ENCODE results near the gene TMEM9. TPM values are rescaled to one million over a fixed set of nuclear protein-coding genes. Genes with fewer than 3 reads are reported as not detected.

Gene TMEM9
- total and polyA plus RNA-seq, 9 of the 15 experiments (the other 6 are each of a cell fraction or from before 2014, with no cell fraction given), result 30.4 to 107 (median 67.6) TPM

- intact Hi-C loops (cut with micrococcal nuclease), result no loop called here
- TF ChIP-seq RCOR1 (IDR thresholded peaks at IDR 0.05; ENCODE audit: borderline replicate concordance in 1 of 2, low read depth in 2 of 2, low read length in 2 of 2), result peak in 1 of 2 experiments; percentile 60; a peak in 1 of 4 replicates
- TF ChIP-seq, protein P1, sequence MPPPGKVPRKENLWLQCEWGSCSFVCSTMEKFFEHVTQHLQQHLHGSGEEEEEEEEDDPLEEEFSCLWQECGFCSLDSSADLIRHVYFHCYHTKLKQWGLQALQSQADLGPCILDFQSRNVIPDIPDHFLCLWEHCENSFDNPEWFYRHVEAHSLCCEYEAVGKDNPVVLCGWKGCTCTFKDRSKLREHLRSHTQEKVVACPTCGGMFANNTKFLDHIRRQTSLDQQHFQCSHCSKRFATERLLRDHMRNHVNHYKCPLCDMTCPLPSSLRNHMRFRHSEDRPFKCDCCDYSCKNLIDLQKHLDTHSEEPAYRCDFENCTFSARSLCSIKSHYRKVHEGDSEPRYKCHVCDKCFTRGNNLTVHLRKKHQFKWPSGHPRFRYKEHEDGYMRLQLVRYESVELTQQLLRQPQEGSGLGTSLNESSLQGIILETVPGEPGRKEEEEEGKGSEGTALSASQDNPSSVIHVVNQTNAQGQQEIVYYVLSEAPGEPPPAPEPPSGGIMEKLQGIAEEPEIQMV (tag; conservative IDR thresholded peaks at IDR 0.05; ENCODE audit: low read depth), result no peak
- peak; percentile 78; the same call in 1 of the 2 replicates for TF ChIP-seq JUND (IDR thresholded peaks at IDR 0.05; ENCODE audit: borderline replicate concordance, low read depth, low read length)
- TF ChIP-seq JUND (tag; IDR thresholded peaks at IDR 0.05; ENCODE audit: borderline replicate concordance, low read depth, low read length), result 0 out of 3 replicates have a peak, but pooled peaks have one; percentile 10
- peak; percentile 4; the same call in 1 of the 2 replicates for TF ChIP-seq NFE2 (IDR thresholded peaks at IDR 0.05; ENCODE audit: low read depth)
- TF ChIP-seq, protein P2, sequence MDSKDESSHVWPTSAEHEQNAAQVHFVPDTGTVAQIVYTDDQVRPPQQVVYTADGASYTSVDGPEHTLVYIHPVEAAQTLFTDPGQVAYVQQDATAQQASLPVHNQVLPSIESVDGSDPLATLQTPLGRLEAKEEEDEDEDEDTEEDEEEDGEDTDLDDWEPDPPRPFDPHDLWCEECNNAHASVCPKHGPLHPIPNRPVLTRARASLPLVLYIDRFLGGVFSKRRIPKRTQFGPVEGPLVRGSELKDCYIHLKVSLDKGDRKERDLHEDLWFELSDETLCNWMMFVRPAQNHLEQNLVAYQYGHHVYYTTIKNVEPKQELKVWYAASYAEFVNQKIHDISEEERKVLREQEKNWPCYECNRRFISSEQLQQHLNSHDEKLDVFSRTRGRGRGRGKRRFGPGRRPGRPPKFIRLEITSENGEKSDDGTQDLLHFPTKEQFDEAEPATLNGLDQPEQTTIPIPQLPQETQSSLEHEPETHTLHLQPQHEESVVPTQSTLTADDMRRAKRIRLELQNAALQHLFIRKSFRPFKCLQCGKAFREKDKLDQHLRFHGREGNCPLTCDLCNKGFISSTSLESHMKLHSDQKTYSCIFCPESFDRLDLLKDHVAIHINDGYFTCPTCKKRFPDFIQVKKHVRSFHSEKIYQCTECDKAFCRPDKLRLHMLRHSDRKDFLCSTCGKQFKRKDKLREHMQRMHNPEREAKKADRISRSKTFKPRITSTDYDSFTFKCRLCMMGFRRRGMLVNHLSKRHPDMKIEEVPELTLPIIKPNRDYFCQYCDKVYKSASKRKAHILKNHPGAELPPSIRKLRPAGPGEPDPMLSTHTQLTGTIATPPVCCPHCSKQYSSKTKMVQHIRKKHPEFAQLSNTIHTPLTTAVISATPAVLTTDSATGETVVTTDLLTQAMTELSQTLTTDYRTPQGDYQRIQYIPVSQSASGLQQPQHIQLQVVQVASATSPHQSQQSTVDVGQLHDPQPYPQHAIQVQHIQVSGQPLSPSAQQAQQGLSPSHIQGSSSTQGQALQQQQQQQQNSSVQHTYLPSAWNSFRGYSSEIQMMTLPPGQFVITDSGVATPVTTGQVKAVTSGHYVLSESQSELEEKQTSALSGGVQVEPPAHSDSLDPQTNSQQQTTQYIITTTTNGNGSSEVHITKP (IDR thresholded peaks at IDR 0.05; ENCODE audit: partially characterized antibody), result no peak
- no peak for TF ChIP-seq THRAP3 (IDR thresholded peaks at IDR 0.05; ENCODE audit: borderline replicate concordance)
- no peak for TF ChIP-seq HMGN3 (IDR thresholded peaks at IDR 0.05; ENCODE audit: borderline replicate concordance, extremely low read depth, insufficient read length, low read depth, low read length)
- TF ChIP-seq ZNF274 (IDR thresholded peaks at IDR 0.05; ENCODE audit: borderline replicate concordance, low read depth, low read length), result no peak
- TF ChIP-seq TEAD4 (IDR thresholded peaks at IDR 0.05; ENCODE audit: low read length), result no peak
- TF ChIP-seq TEAD4 (CRISPR knock-in tag; IDR thresholded peaks at IDR 0.05; ENCODE audit: borderline replicate concordance), result no peak
- TF ChIP-seq FOS (IDR thresholded peaks at IDR 0.05; ENCODE audit: extremely low read depth, insufficient read length), result peak; percentile 8
- TF ChIP-seq U2AF2 (optimal IDR thresholded peaks at IDR 0.05; ENCODE audit: low read depth, low read length), result no peak
- TF ChIP-seq SIX5 (IDR thresholded peaks at IDR 0.05; ENCODE audit: borderline replicate concordance in 1 of 2, insufficient read depth in 1 of 2, low read depth in 1 of 2, low read length in 2 of 2), result no peak
- TF ChIP-seq JUN (IDR thresholded peaks at IDR 0.05; ENCODE audit: borderline replicate concordance, low read depth, low read length), result peak; percentile 86; the same call in 1 of the 2 replicates
- TF ChIP-seq JUN (CRISPR knock-in tag; IDR thresholded peaks at IDR 0.05; ENCODE audit: borderline replicate concordance), result no peak
- TF ChIP-seq ZNF696 (CRISPR knock-in tag; conservative IDR thresholded peaks at IDR 0.05), result no peak
These were observed 37.5 kb upstream of the TMEM9 start for GRCh38 chr1:201191653-201192260.

More at GRCh38 chr1:201191653-201192260, 37.5 kb upstream of the TMEM9 start:
- BruUV-seq (replicated peaks), result no TSS peak
- no peak overlapping the region for H3K27ac ChIP-seq (ENCODE audit: extremely low read depth, low read depth, low read length)
- H3K4me2 ChIP-seq (ENCODE audit: insufficient read depth, low read length), result no peak overlapping the region
- H3K4me3 ChIP-seq, result no peak overlapping the region
- no peaks in the 10 kb centered on the region for H3K36me3 ChIP-seq (ENCODE audit: control insufficient read depth, insufficient read depth, low read length)
- no peak overlapping the region for H2AFZ ChIP-seq (ENCODE audit: low read depth, low read length)
- H3K9me3 ChIP-seq (replicated peaks; ENCODE audit: control insufficient read depth, insufficient read depth, low read depth, low read length), result no peaks in the 10 kb centered on the region
- no peaks in the 10 kb centered on the region for H3K9me1 ChIP-seq (ENCODE audit: control insufficient read depth, insufficient read depth, low read length)
- POLR2A ChIA-PET, result no interaction called here
- ATAC-seq, result peak; percentile 19; the same call in 1 of the 3 replicates
- peak; percentile 26 for FAIRE-seq
- WGBS (ENCODE audit: insufficient coverage, low coverage, missing lambda C conversion rate), result under 1% methylated on average over 15 of the region's 18 CpGs
- in situ Hi-C loops (cut with MboI), result no loop called here
- peaks cover 0 to 6% of the 10 kb centered on the region in 2 experiments; a peak in 2 of 5 replicates for H3K4me1 ChIP-seq (replicated peaks in 1 of 2; ENCODE audit: control insufficient read depth in 2 of 2, insufficient read depth in 2 of 2, low read length in 2 of 2)
- 0 out of 2 replicates have a peak, but pooled peaks cover 4% of the 10 kb centered on the region for H4K20me1 ChIP-seq (replicated peaks; ENCODE audit: control insufficient read depth, insufficient read depth, low read length)
- no peak overlapping the region for H3K9ac ChIP-seq (ENCODE audit: insufficient read depth in 1 of 2, low read depth in 2 of 2, low read length in 2 of 2)
- H3K27me3 ChIP-seq (ENCODE audit: control insufficient read depth in 2 of 2, insufficient read depth in 2 of 2, low read length in 2 of 2), result peaks cover 37 to 80% of the 10 kb centered on the region in 2 experiments
- no peaks in the 10 kb centered on the region for H3K79me2 ChIP-seq (ENCODE audit: control insufficient read depth, insufficient read depth, low read length)
- peak in 2 of 4 experiments; percentile 21 to 29 for DNase-seq (ENCODE audit: extremely low read depth in 1 of 4, low spot score in 3 of 4)
- CTCF ChIA-PET (ENCODE audit: low intra/inter-chr PET ratio), result no interaction called here

Measured in K562 (cell line).